GM19025 (cell line): ENCODE measurements around the gene NCOA3.
"Not testable (repeated sequence)": the region's sequence is repeated elsewhere in the genome, so short reads cannot be mapped to it uniquely, and the experiment has no call there.

Experiments used
- ATAC-seq: cut with Tn5 transposase; IDR thresholded peaks from one replicate; pipeline ENCODE4 v1.9.1; 2021; ENCODE audit warnings: mild to moderate bottlenecking, low read depth, moderate library complexity; ENCODE audit not compliant: unreplicated experiment

NCOA3 gene

GRCh38 chr20:47557791-47558190, 56.1 kb downstream of the NCOA3 start:
- ATAC-seq, result no peak

- no peak for ATAC-seq
Measured at GRCh38 chr20:47558295-47559066, 56.8 kb downstream of the NCOA3 start.

GRCh38 chr20:47559141-47559540, 57.5 kb downstream of the NCOA3 start:
- no peak for ATAC-seq

- no peak for ATAC-seq
Measured at GRCh38 chr20:47561180-47561579, 59.5 kb downstream of the NCOA3 start.

- ATAC-seq, result no peak
Measured at GRCh38 chr20:47561603-47562583, 60.2 kb downstream of the NCOA3 start.

GRCh38 chr20:47566269-47566668, 64.6 kb downstream of the NCOA3 start:
- ATAC-seq, result no peak

GRCh38 chr20:47568019-47568418, 66.3 kb downstream of the NCOA3 start:
- no peak for ATAC-seq

GRCh38 chr20:47568837-47569410, 67.2 kb downstream of the NCOA3 start:
- no peak for ATAC-seq

GRCh38 chr20:47571426-47571825, 69.7 kb downstream of the NCOA3 start:
- ATAC-seq, result no peak

GRCh38 chr20:47572105-47572729, 70.5 kb downstream of the NCOA3 start:
- no peak for ATAC-seq

- ATAC-seq, result no peak
Measured at GRCh38 chr20:47573559-47573958, 71.9 kb downstream of the NCOA3 start.

GRCh38 chr20:47574616-47575364, 73.1 kb downstream of the NCOA3 start:
- ATAC-seq, result no peak

GRCh38 chr20:47576516-47577033, 74.9 kb downstream of the NCOA3 start:
- ATAC-seq, result peak; percentile 70

- ATAC-seq, result no peak
Measured at GRCh38 chr20:47577314-47577713, 75.6 kb downstream of the NCOA3 start.

- no peak for ATAC-seq
Measured at GRCh38 chr20:47578543-47578942, 76.9 kb downstream of the NCOA3 start.

GRCh38 chr20:47580686-47581085, 79.0 kb downstream of the NCOA3 start:
- not testable (repeated sequence) for ATAC-seq

- no peak for ATAC-seq
Measured at GRCh38 chr20:47581090-47581489, 79.4 kb downstream of the NCOA3 start.

- no peak for ATAC-seq
Measured at GRCh38 chr20:47583551-47583950, 81.9 kb downstream of the NCOA3 start.

- no peak for ATAC-seq
Measured at GRCh38 chr20:47585087-47585747, 83.5 kb downstream of the NCOA3 start.
